Measurements from ENCODE around the gene MYO3A.

Gene MYO3A

GRCh38 chr10:26177341-26177740 is 243.3 kb downstream of the MYO3A start:
- Histone ChIP-seq H3K4me3 (ENCODE audit: low read length) (no peak overlapping the region), H3K36me3 (ENCODE audit: control insufficient read depth, insufficient read depth, low read length, severe bottlenecking) (no peaks in the 10 kb centered on the region), H3K9ac (ENCODE audit: low read length) (no peak overlapping the region), H3K4me1 (ENCODE audit: control insufficient read depth, insufficient read depth, low read length) (no peaks in the 10 kb centered on the region), H3K27me3 (replicated peaks; ENCODE audit: control insufficient read depth, insufficient read depth, low read length) (peaks cover 5% of the 10 kb centered on the region), H3K9me3 (ENCODE audit: control insufficient read depth, low read length) (no peaks in the 10 kb centered on the region)
- no peak for DNase-seq (ENCODE audit: low read depth)

GRCh38 chr10:26194275-26194674 is 260.2 kb downstream of the MYO3A start:
- H3K27me3 ChIP-seq (replicated peaks; ENCODE audit: control insufficient read depth, insufficient read depth, low read length), result no peaks in the 10 kb centered on the region
- DNase-seq (ENCODE audit: low read depth), result no peak
- H3K4me1 ChIP-seq (ENCODE audit: control insufficient read depth, insufficient read depth, low read length), result no peaks in the 10 kb centered on the region

GRCh38 chr10:26197248-26197647 is 263.2 kb downstream of the MYO3A start:
- Histone ChIP-seq H3K27me3 (replicated peaks; ENCODE audit: control insufficient read depth, insufficient read depth, low read length) (no peaks in the 10 kb centered on the region), H3K36me3 (ENCODE audit: control insufficient read depth, insufficient read depth, low read length, severe bottlenecking) (no peaks in the 10 kb centered on the region), H3K4me3 (ENCODE audit: low read length) (no peak overlapping the region), H3K9me3 (ENCODE audit: control insufficient read depth, low read length) (no peaks in the 10 kb centered on the region), H3K9ac (ENCODE audit: low read length) (no peak overlapping the region), H3K4me1 (ENCODE audit: control insufficient read depth, insufficient read depth, low read length) (no peaks in the 10 kb centered on the region)
- DNase-seq (ENCODE audit: low read depth), result no peak

More at GRCh38 chr10:26194275-26194674, 260.2 kb downstream of the MYO3A start:
- H3K9ac ChIP-seq (ENCODE audit: low read length), result no peak overlapping the region
- H3K36me3 ChIP-seq (ENCODE audit: control insufficient read depth, insufficient read depth, low read length, severe bottlenecking), result no peaks in the 10 kb centered on the region
- no peak overlapping the region for H3K4me3 ChIP-seq (ENCODE audit: low read length)
- no peaks in the 10 kb centered on the region for H3K9me3 ChIP-seq (ENCODE audit: control insufficient read depth, low read length)

GRCh38 chr10:26198119-26198518 is 264.1 kb downstream of the MYO3A start:
- DNase-seq (ENCODE audit: low read depth), result no peak
- no peaks in the 10 kb centered on the region for H3K36me3 ChIP-seq (ENCODE audit: control insufficient read depth, insufficient read depth, low read length, severe bottlenecking)
- no peak overlapping the region for H3K4me3 ChIP-seq (ENCODE audit: low read length)
- no peaks in the 10 kb centered on the region for H3K4me1 ChIP-seq (ENCODE audit: control insufficient read depth, insufficient read depth, low read length)
- no peaks in the 10 kb centered on the region for H3K27me3 ChIP-seq (replicated peaks; ENCODE audit: control insufficient read depth, insufficient read depth, low read length)
- no peaks in the 10 kb centered on the region for H3K9me3 ChIP-seq (ENCODE audit: control insufficient read depth, low read length)
- H3K9ac ChIP-seq (ENCODE audit: low read length), result no peak overlapping the region

- no peaks in the 10 kb centered on the region for H3K4me1 ChIP-seq (ENCODE audit: control insufficient read depth, insufficient read depth, low read length)
- no peak overlapping the region for H3K9ac ChIP-seq (ENCODE audit: low read length)
- no peak for DNase-seq (ENCODE audit: low read depth)
- no peaks in the 10 kb centered on the region for H3K9me3 ChIP-seq (ENCODE audit: control insufficient read depth, low read length)
- no peak overlapping the region for H3K4me3 ChIP-seq (ENCODE audit: low read length)
- no peaks in the 10 kb centered on the region for H3K36me3 ChIP-seq (ENCODE audit: control insufficient read depth, insufficient read depth, low read length, severe bottlenecking)
- H3K27me3 ChIP-seq (replicated peaks; ENCODE audit: control insufficient read depth, insufficient read depth, low read length), result no peaks in the 10 kb centered on the region
These were observed 265.8 kb downstream of the MYO3A start for GRCh38 chr10:26199841-26200240.

GRCh38 chr10:26205223-26205622 is 271.2 kb downstream of the MYO3A start:
- Histone ChIP-seq H3K4me1 (ENCODE audit: control insufficient read depth, insufficient read depth, low read length) (no peaks in the 10 kb centered on the region), H3K9ac (ENCODE audit: low read length) (no peak overlapping the region), H3K36me3 (ENCODE audit: control insufficient read depth, insufficient read depth, low read length, severe bottlenecking) (no peaks in the 10 kb centered on the region), H3K27me3 (replicated peaks; ENCODE audit: control insufficient read depth, insufficient read depth, low read length) (peaks cover under 1% of the 10 kb centered on the region), H3K9me3 (ENCODE audit: control insufficient read depth, low read length) (peaks cover 12% of the 10 kb centered on the region), H3K4me3 (ENCODE audit: low read length) (no peak overlapping the region)
- DNase-seq (ENCODE audit: low read depth), result no peak

- peaks cover 10% of the 10 kb centered on the region for H3K9me3 ChIP-seq (ENCODE audit: control insufficient read depth, low read length)
- H3K36me3 ChIP-seq (ENCODE audit: control insufficient read depth, insufficient read depth, low read length, severe bottlenecking), result no peaks in the 10 kb centered on the region
- H3K9ac ChIP-seq (ENCODE audit: low read length), result no peak overlapping the region
- no peak overlapping the region for H3K4me3 ChIP-seq (ENCODE audit: low read length)
- DNase-seq (ENCODE audit: low read depth), result no peak
- peaks cover 64% of the 10 kb centered on the region for H3K27me3 ChIP-seq (replicated peaks; ENCODE audit: control insufficient read depth, insufficient read depth, low read length)
- no peaks in the 10 kb centered on the region for H3K4me1 ChIP-seq (ENCODE audit: control insufficient read depth, insufficient read depth, low read length)
These were observed 277.9 kb downstream of the MYO3A start for GRCh38 chr10:26211781-26212444.

GRCh38 chr10:26212511-26212910 is 278.5 kb downstream of the MYO3A start:
- no peak for DNase-seq (ENCODE audit: low read depth)
- no peaks in the 10 kb centered on the region for H3K36me3 ChIP-seq (ENCODE audit: control insufficient read depth, insufficient read depth, low read length, severe bottlenecking)
- no peak overlapping the region for H3K4me3 ChIP-seq (ENCODE audit: low read length)
- H3K9me3 ChIP-seq (ENCODE audit: control insufficient read depth, low read length), result peaks cover 4% of the 10 kb centered on the region
- H3K27me3 ChIP-seq (replicated peaks; ENCODE audit: control insufficient read depth, insufficient read depth, low read length), result peaks cover 70% of the 10 kb centered on the region
- no peaks in the 10 kb centered on the region for H3K4me1 ChIP-seq (ENCODE audit: control insufficient read depth, insufficient read depth, low read length)
- H3K9ac ChIP-seq (ENCODE audit: low read length), result no peak overlapping the region

- Histone ChIP-seq H3K4me3 (ENCODE audit: low read length) (no peak overlapping the region), H3K36me3 (ENCODE audit: control insufficient read depth, insufficient read depth, low read length, severe bottlenecking) (no peaks in the 10 kb centered on the region), H3K9ac (ENCODE audit: low read length) (no peak overlapping the region), H3K9me3 (ENCODE audit: control insufficient read depth, low read length) (peaks cover 1% of the 10 kb centered on the region), H3K4me1 (ENCODE audit: control insufficient read depth, insufficient read depth, low read length) (no peaks in the 10 kb centered on the region), H3K27me3 (replicated peaks; ENCODE audit: control insufficient read depth, insufficient read depth, low read length) (peaks cover 77% of the 10 kb centered on the region)
- no peak for DNase-seq (ENCODE audit: low read depth)
These were observed 279.2 kb downstream of the MYO3A start for GRCh38 chr10:26213157-26213800.

GRCh38 chr10:26214004-26214403 is 280.0 kb downstream of the MYO3A start:
- H3K4me3 ChIP-seq (ENCODE audit: low read length), result no peak overlapping the region
- H3K36me3 ChIP-seq (ENCODE audit: control insufficient read depth, insufficient read depth, low read length, severe bottlenecking), result no peaks in the 10 kb centered on the region
- no peaks in the 10 kb centered on the region for H3K9me3 ChIP-seq (ENCODE audit: control insufficient read depth, low read length)
- H3K9ac ChIP-seq (ENCODE audit: low read length), result no peak overlapping the region
- no peaks in the 10 kb centered on the region for H3K4me1 ChIP-seq (ENCODE audit: control insufficient read depth, insufficient read depth, low read length)
- peaks cover 85% of the 10 kb centered on the region for H3K27me3 ChIP-seq (replicated peaks; ENCODE audit: control insufficient read depth, insufficient read depth, low read length)
- no peak for DNase-seq (ENCODE audit: low read depth)

GRCh38 chr10:26214551-26215395 is 280.7 kb downstream of the MYO3A start:
- H3K36me3 ChIP-seq (ENCODE audit: control insufficient read depth, insufficient read depth, low read length, severe bottlenecking), result no peaks in the 10 kb centered on the region
- H3K4me3 ChIP-seq (ENCODE audit: low read length), result no peak overlapping the region
- no peaks in the 10 kb centered on the region for H3K9me3 ChIP-seq (ENCODE audit: control insufficient read depth, low read length)
- DNase-seq (ENCODE audit: low read depth), result no peak
- H3K27me3 ChIP-seq (replicated peaks; ENCODE audit: control insufficient read depth, insufficient read depth, low read length), result peaks cover 92% of the 10 kb centered on the region
- no peak overlapping the region for H3K9ac ChIP-seq (ENCODE audit: low read length)
- no peaks in the 10 kb centered on the region for H3K4me1 ChIP-seq (ENCODE audit: control insufficient read depth, insufficient read depth, low read length)

All from adipocyte (in vitro differentiated cells).